NCI-H1694 (cell line): Measurements from ENCODE around the gene ALMS1.
A peak's percentile ranks its signal among the peaks of the same experiment; 100 is the strongest.
"Not testable (repeated sequence)": the region's sequence is repeated elsewhere in the genome, so short reads cannot be mapped to it uniquely, and the experiment has no call there.

Experiments
- DNase-seq: peaks from one replicate; lab custom pipeline; 2025; lab: John Stamatoyannopoulos, UW

Gene ALMS1

GRCh38 chr2:73516033-73516432 lies 130.4 kb downstream of the ALMS1 start:
- no peak for DNase-seq

GRCh38 chr2:73528688-73529087 lies 143.1 kb downstream of the ALMS1 start:
- DNase-seq: no peak

- DNase-seq: not testable (repeated sequence)
These were observed 145.1 kb downstream of the ALMS1 start for GRCh38 chr2:73530773-73531172.

- no peak for DNase-seq
These were observed 146.7 kb downstream of the ALMS1 start for GRCh38 chr2:73532381-73532780.

GRCh38 chr2:73536133-73536840 lies 150.7 kb downstream of the ALMS1 start:
- DNase-seq: no peak

- not testable (repeated sequence) for DNase-seq
These were observed 175.2 kb downstream of the ALMS1 start for GRCh38 chr2:73560875-73561274.

- DNase-seq: no peak
These were observed 175.8 kb downstream of the ALMS1 start for GRCh38 chr2:73561422-73561821.

- DNase-seq: no peak
These were observed 179.3 kb downstream of the ALMS1 start for GRCh38 chr2:73564986-73565385.

- no peak for DNase-seq
These were observed 180.7 kb downstream of the ALMS1 start for GRCh38 chr2:73566288-73566878.

GRCh38 chr2:73575261-73575660 lies 189.6 kb downstream of the ALMS1 start:
- DNase-seq: no peak

GRCh38 chr2:73582364-73582763 lies 196.7 kb downstream of the ALMS1 start:
- no peak for DNase-seq

- DNase-seq: no peak
These were observed 202.5 kb downstream of the ALMS1 start for GRCh38 chr2:73588177-73588576.

GRCh38 chr2:73593680-73594079 lies 208.0 kb downstream of the ALMS1 start:
- DNase-seq: no peak

- no peak for DNase-seq
These were observed 208.6 kb downstream of the ALMS1 start for GRCh38 chr2:73594251-73594650.

- DNase-seq: no peak
These were observed 216.1 kb downstream of the ALMS1 start for GRCh38 chr2:73601780-73602179.

- DNase-seq: not testable (repeated sequence)
These were observed 217.5 kb downstream of the ALMS1 start for GRCh38 chr2:73603099-73603588.

GRCh38 chr2:73604589-73604988 lies 219.0 kb downstream of the ALMS1 start:
- not testable (repeated sequence) for DNase-seq

GRCh38 chr2:73610111-73610510 lies 224.5 kb downstream of the ALMS1 start:
- DNase-seq: no peak

- no peak for DNase-seq
These were observed 225.6 kb downstream of the ALMS1 start for GRCh38 chr2:73611193-73611592.

GRCh38 chr2:73611867-73612266 lies 226.2 kb downstream of the ALMS1 start:
- no peak for DNase-seq

- no peak for DNase-seq
These were observed 228.5 kb downstream of the ALMS1 start for GRCh38 chr2:73614105-73614504.

- DNase-seq: no peak
These were observed 229.4 kb downstream of the ALMS1 start for GRCh38 chr2:73614997-73615396.

GRCh38 chr2:73619925-73620324 lies 234.3 kb downstream of the ALMS1 start:
- peak; percentile 19 for DNase-seq

GRCh38 chr2:73624036-73624435 lies 238.4 kb downstream of the ALMS1 start:
- DNase-seq: not testable (repeated sequence)
